Caco-2 (cell line): Measurements from ENCODE around the gene SNRNP27. TPM values are rescaled to one million over a fixed set of nuclear protein-coding genes. Genes with fewer than 3 reads are reported as not detected.

ENCODE experiments used
- BruUV-seq: library from RNA; stranded (reverse); fragments of 400-500 nt; replicated peaks from 2 replicates; lab custom pipeline; 2021; lab: Mats Ljungman, UMichigan
- CTCF ChIA-PET: fragments of 300-600 bp; sonication (Branson Sonifier 250); formaldehyde crosslinking; loops from one replicate; lab custom pipeline; 2022; ENCODE audit warnings: antibody characterized with exemption; lab: Charles Lee
- POLR2A ChIA-PET: fragments of 300-600 bp; sonication (Branson Sonifier 250); formaldehyde crosslinking; loops from one replicate; lab custom pipeline; 2022; ENCODE audit warnings: antibody characterized with exemption; lab: Charles Lee
- DNase-seq, 2 experiments: peaks; one replicate each; pipeline versions ENCODE4 v3.0.0 to v3.0.0-alpha.2; 2020 to 2022
- H3K27me3 ChIP-seq: replicated peaks from 2 replicates; pipeline ENCODE4 v1.6.0; 2011; ENCODE audit warnings: low read length; ENCODE audit not compliant: control insufficient read depth, insufficient read depth
- H3K36me3 ChIP-seq: 2 replicates; pipeline ENCODE4 v1.5.1; 2011; ENCODE audit warnings: low read length; ENCODE audit not compliant: control insufficient read depth, insufficient read depth
- H3K4me1 ChIP-seq: fragments of 250-450 bp; sonication (Bioruptor Pico); 2 replicates; pipeline ENCODE4 v1.5.1; 2020; ENCODE audit warnings: mild to moderate bottlenecking
- H3K4me3 ChIP-seq: 2 replicates; pipeline ENCODE4 v1.5.1; 2011; ENCODE audit warnings: low read depth, mild to moderate bottlenecking, control low read depth, low read length
- H3K9me3 ChIP-seq: fragments of 250-450 bp; sonication (Bioruptor Pico); 2 replicates; pipeline ENCODE4 v1.5.1; 2020; ENCODE audit warnings: mild to moderate bottlenecking, moderate library complexity
- H3K27ac Mint-ChIP-seq: one replicate; pipeline ENCODE4 v1.8.0; 2022; ENCODE audit warnings: mixed read lengths; ENCODE audit not compliant: unreplicated experiment
- H3K27me3 Mint-ChIP-seq: one replicate; pipeline ENCODE4 v1.8.0; 2022; ENCODE audit warnings: mixed read lengths; ENCODE audit not compliant: insufficient read depth, unreplicated experiment
- H3K36me3 Mint-ChIP-seq: one replicate; pipeline ENCODE4 v1.8.0; 2022; ENCODE audit warnings: mild to moderate bottlenecking, mixed read lengths; ENCODE audit not compliant: insufficient read depth, unreplicated experiment
- H3K4me1 Mint-ChIP-seq: one replicate; pipeline ENCODE4 v1.8.0; 2022; ENCODE audit warnings: low read depth, mixed read lengths; ENCODE audit not compliant: unreplicated experiment
- H3K4me3 Mint-ChIP-seq: one replicate; pipeline ENCODE4 v1.8.0; 2022; ENCODE audit warnings: mild to moderate bottlenecking, moderate library complexity, mixed read lengths; ENCODE audit not compliant: unreplicated experiment
- H3K9me3 Mint-ChIP-seq: one replicate; pipeline ENCODE4 v1.8.0; 2022; ENCODE audit warnings: mixed read lengths; ENCODE audit not compliant: unreplicated experiment
- intact Hi-C: fragments of 100-400 bp; cut with micrococcal nuclease; formaldehyde crosslinking; loops from one replicate; pipeline ENCODE4 v1.10.0; 2022; ENCODE audit not compliant: unreplicated experiment
- total RNA-seq: library from RNA; stranded (reverse); gene quantifications from 2 replicates; pipeline ENCODE4 v1.2.3, GENCODE V29; 2022
- TF ChIP-seq, protein P1 (sequence below), 2 experiments: fragments of 200-600 bp in 1 of 2; IDR thresholded peaks; 1 replicate in 1 of 2; 2 replicates in 1 of 2; pipeline versions ENCODE4 v1.5.1 to v1.8.0; 2011 to 2022; ENCODE audit warnings: antibody characterized with exemption in 1 of 2, control low read depth in 1 of 2, inconsistent platforms in 1 of 2, low read depth in 1 of 2, low read length in 1 of 2, mild to moderate bottlenecking in 1 of 2, moderate library complexity in 1 of 2; ENCODE audit not compliant: insufficient read depth in 1 of 2, severe bottlenecking in 1 of 2, unreplicated experiment in 1 of 2

The SNRNP27 gene
- total RNA-seq, 1 experiment from 2014 or later = 49.7 TPM

DNA sequence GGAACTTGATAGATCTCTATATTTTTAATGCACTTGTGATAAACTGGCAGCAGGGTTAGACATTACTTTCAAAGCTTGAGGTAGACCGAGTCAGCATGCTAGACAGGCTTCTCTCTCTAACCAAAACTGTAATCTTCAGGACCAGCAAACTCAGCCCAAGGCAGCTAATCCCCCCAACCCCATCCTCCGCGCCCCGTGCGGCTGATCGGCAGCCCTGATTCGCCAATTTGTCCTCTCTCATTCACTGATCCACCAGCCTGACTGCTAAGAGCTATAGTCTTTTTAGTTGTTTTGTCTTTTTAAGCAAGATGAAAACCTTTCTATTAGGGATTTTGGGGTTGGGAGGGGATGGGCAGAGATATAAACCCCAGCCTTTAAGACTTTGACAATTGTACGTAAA, 46.9 kb downstream of the SNRNP27 start:
- peaks cover 58% of the 10 kb centered on the region for H3K36me3 Mint-ChIP-seq
- H3K36me3 ChIP-seq = peaks cover 3% of the 10 kb centered on the region

DNA sequence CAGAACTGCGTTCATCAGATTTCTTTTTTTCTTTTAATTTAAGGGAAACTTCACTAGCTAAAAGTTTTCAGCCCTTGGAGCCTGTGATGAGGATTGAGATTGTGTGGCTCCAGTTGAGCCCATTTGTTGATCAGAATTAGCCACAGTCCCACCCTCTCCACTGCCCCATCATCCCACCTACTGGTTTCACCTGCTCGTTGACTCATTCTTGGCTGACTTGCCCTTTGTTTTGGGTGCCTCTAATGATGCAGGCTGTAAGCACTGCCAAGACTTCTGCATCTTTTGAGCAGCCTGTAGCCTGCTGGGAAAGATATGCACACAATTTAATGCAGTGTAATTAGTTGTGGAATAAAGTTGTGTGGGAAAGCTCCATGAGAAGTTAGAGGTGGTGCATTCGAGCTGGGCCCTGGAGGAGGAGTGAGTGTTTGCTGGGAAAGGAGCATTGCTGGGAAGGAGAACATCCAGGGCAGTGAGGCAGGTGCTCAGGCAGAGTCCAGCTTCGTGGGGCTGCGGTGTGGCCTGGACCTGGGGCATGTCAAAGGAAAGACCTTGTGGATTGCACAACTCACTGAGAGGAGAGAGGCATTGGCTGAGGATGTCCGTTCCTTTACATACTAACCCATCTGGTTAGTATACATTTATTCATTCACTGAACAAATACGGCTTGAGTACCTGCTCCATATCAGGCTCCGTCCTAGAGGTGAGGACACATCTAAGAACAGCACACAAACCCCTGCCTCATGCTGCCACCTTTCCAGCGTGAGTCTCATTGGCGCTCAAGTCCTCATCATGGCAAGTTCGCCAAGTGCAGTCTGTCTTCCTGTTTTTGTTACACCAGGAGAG, 49.5 kb downstream of the SNRNP27 start:
- intact Hi-C loops = no loop called here
- H3K27ac Mint-ChIP-seq = no peak overlapping the region
- H3K4me1 Mint-ChIP-seq = peaks cover 23% of the 10 kb centered on the region
- H3K27me3 ChIP-seq = no peaks in the 10 kb centered on the region
- TF ChIP-seq, protein P1, sequence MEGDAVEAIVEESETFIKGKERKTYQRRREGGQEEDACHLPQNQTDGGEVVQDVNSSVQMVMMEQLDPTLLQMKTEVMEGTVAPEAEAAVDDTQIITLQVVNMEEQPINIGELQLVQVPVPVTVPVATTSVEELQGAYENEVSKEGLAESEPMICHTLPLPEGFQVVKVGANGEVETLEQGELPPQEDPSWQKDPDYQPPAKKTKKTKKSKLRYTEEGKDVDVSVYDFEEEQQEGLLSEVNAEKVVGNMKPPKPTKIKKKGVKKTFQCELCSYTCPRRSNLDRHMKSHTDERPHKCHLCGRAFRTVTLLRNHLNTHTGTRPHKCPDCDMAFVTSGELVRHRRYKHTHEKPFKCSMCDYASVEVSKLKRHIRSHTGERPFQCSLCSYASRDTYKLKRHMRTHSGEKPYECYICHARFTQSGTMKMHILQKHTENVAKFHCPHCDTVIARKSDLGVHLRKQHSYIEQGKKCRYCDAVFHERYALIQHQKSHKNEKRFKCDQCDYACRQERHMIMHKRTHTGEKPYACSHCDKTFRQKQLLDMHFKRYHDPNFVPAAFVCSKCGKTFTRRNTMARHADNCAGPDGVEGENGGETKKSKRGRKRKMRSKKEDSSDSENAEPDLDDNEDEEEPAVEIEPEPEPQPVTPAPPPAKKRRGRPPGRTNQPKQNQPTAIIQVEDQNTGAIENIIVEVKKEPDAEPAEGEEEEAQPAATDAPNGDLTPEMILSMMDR (IDR thresholded peaks at IDR 0.05; ENCODE audit: insufficient read depth in 1 of 2, low read depth in 1 of 2, low read length in 1 of 2, severe bottlenecking in 1 of 2, unreplicated experiment in 1 of 2) = no peak
- no peaks in the 10 kb centered on the region for H3K27me3 Mint-ChIP-seq
- no peaks in the 10 kb centered on the region for H3K9me3 ChIP-seq
- H3K9me3 Mint-ChIP-seq = no peaks in the 10 kb centered on the region
- peaks cover 44% of the 10 kb centered on the region for H3K36me3 Mint-ChIP-seq
- ChIA-PET CTCF (no interaction called here), POLR2A (no interaction called here)
- no peak overlapping the region for H3K4me3 Mint-ChIP-seq
- H3K4me3 ChIP-seq = no peak overlapping the region
- no peaks in the 10 kb centered on the region; the same call in 1 of the 2 replicates for H3K4me1 ChIP-seq
- DNase-seq = no peak
- H3K36me3 ChIP-seq = no peaks in the 10 kb centered on the region; the same call in none of the 2 replicates
- no TSS peak for BruUV-seq

More for the DNA sequence above, 46.9 kb downstream of the SNRNP27 start:
- BruUV-seq = no TSS peak
- Mint-ChIP-seq H3K27me3 (no peaks in the 10 kb centered on the region), H3K27ac (no peak overlapping the region), H3K4me1 (peaks cover 10% of the 10 kb centered on the region), H3K9me3 (no peaks in the 10 kb centered on the region), H3K4me3 (no peak overlapping the region)
- TF ChIP-seq, protein P1 (IDR thresholded peaks at IDR 0.05; ENCODE audit: insufficient read depth in 1 of 2, low read depth in 1 of 2, low read length in 1 of 2, severe bottlenecking in 1 of 2, unreplicated experiment in 1 of 2) = no peak
- CTCF ChIA-PET = no interaction called here
- Histone ChIP-seq H3K4me3 (no peak overlapping the region), H3K9me3 (no peaks in the 10 kb centered on the region), H3K4me1 (no peaks in the 10 kb centered on the region; the same call in 1 of the 2 replicates), H3K27me3 (no peaks in the 10 kb centered on the region)
- DNase-seq = no peak
- POLR2A ChIA-PET = no interaction called here
- intact Hi-C loops = no loop called here

DNA sequence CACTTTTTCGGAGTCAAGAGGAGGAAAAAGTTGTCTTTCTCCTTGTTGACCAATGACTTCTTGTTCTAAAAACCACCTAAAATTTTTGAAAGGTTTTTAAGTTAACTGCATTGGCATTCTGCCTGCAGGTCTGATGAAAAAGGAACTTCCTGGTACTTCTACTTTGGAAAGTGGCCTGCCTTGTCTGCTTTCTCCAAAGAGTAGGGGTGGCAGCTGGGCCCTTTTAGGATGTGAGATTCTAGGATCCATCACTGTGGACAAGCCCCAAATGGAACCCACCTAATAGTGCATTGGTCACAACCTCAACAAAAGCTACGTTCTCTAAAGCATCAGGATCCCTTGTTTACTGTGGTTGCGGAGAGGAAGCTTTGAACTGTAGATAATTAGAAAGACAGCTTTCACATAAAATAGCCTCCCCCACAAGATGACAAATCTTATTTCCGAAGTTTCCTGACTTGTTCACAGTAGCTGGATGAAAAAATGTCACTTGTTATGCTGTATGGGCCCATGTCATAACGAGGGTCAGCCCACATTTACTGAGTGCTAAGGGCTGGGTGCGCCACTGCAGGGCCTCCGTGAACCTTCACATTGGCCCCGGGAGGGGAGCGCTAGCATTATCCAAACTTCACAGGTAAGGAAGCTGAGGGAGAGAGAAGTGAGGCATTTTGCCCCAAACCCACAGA, 50.2 kb downstream of the SNRNP27 start:
- no peaks in the 10 kb centered on the region for H3K27me3 Mint-ChIP-seq
- TF ChIP-seq, protein P1 (IDR thresholded peaks at IDR 0.05; ENCODE audit: insufficient read depth in 1 of 2, low read depth in 1 of 2, low read length in 1 of 2, severe bottlenecking in 1 of 2, unreplicated experiment in 1 of 2) = no peak
- no peak overlapping the region for H3K27ac Mint-ChIP-seq
- POLR2A ChIA-PET = no interaction called here
- H3K9me3 Mint-ChIP-seq = no peaks in the 10 kb centered on the region
- H3K4me1 ChIP-seq = no peaks in the 10 kb centered on the region; the same call in 1 of the 2 replicates
- no TSS peak for BruUV-seq
- CTCF ChIA-PET = no interaction called here
- no peaks in the 10 kb centered on the region; the same call in none of the 2 replicates for H3K36me3 ChIP-seq
- H3K9me3 ChIP-seq = no peaks in the 10 kb centered on the region
- H3K4me1 Mint-ChIP-seq = peaks cover 26% of the 10 kb centered on the region
- no peaks in the 10 kb centered on the region for H3K27me3 ChIP-seq
- no peak overlapping the region for H3K4me3 Mint-ChIP-seq
- H3K36me3 Mint-ChIP-seq = peaks cover 36% of the 10 kb centered on the region
- no peak overlapping the region for H3K4me3 ChIP-seq
- DNase-seq = no peak
- intact Hi-C loops = no loop called here
